Right lobe of liver (tissue), 4 donors: ENCODE measurements around the gene FAM163B.

Experiments used
- CTCF ChIP-seq, 4 donors: fragments of 200-600 bp in 3 of 4; fragments of 450-650 bp in 1 of 4; IDR thresholded peaks; one replicate each; pipeline versions ENCODE4 v1.5.1 to v1.8.0; 2016 to 2022; ENCODE audit warnings: antibody characterized with exemption in 4 of 4, mild to moderate bottlenecking in 2 of 4
- POLR2A ChIP-seq: fragments of 450-650 bp; IDR thresholded peaks from one replicate; pipeline ENCODE4 v1.6.1; 2017; ENCODE audit warnings: antibody characterized with exemption, mild to moderate bottlenecking
- donor health status: DM: no; HTN: no; CAD: no.
- donor health status: DM: no; HTN: no; CAD: no.
- donor health status: DM: no; HTN: yes; CAD: no.

GRCh38 chr9:133610845-133611244, 1.7 kb upstream of the FAM163B start:
- no peak for TF ChIP-seq CTCF (IDR thresholded peaks at IDR 0.05)
- TF ChIP-seq POLR2A = no peak
